Mononuclear cell (primary cell): ENCODE results near the gene STIL. TPM values are rescaled to one million over a fixed set of nuclear protein-coding genes. Genes with fewer than 3 reads are reported as not detected.
"Not testable (repeated sequence)": the region's sequence is repeated elsewhere in the genome, so short reads cannot be mapped to it uniquely, and the experiment has no call there.

Experiments
- H3K27me3 ChIP-seq: 2 replicates; pipeline ENCODE4 v1.6.0; 2011; ENCODE audit warnings: low read length, control low read depth; ENCODE audit not compliant: insufficient read depth
- H3K4me1 ChIP-seq: 2 replicates; pipeline ENCODE4 v1.5.1; 2011; ENCODE audit warnings: mild to moderate bottlenecking, low read length, control low read depth; ENCODE audit not compliant: insufficient read depth
- H3K4me3 ChIP-seq: 2 replicates; pipeline ENCODE4 v1.5.1; 2011; ENCODE audit warnings: mild to moderate bottlenecking, low read length, moderate library complexity
- H3K9me3 ChIP-seq: 2 replicates; pipeline ENCODE4 v1.5.1; 2011; ENCODE audit warnings: low read depth, mild to moderate bottlenecking, control low read depth, low read length
- total RNA-seq: library from RNA; depleted of rRNA; stranded (reverse); fragments of >200 nt; gene quantifications from one replicate; pipeline ENCODE4 v1.2.3, GENCODE V29; 2012

The STIL gene
- 4.9 TPM for total RNA-seq

GRCh38 chr1:47313915-47314664 lies at the start of gene STIL:
TSS of gene STIL (minus strand) at chr1:47314147. CDS start at chr1:47310319, 3,828 bp downstream.
- no peaks in the 10 kb centered on the region for H3K27me3 ChIP-seq
- peak within 1 kb of the TSS; percentile 66 for H3K4me3 ChIP-seq
- H3K9me3 ChIP-seq: no peaks in the 10 kb centered on the region
- H3K4me1 ChIP-seq: peaks cover 12% of the 10 kb centered on the region

- H3K27me3 ChIP-seq: no peaks in the 10 kb centered on the region
- H3K4me1 ChIP-seq: no peaks in the 10 kb centered on the region
- no peak overlapping the region for H3K4me3 ChIP-seq
- no peaks in the 10 kb centered on the region for H3K9me3 ChIP-seq
Observed at GRCh38 chr1:47362828-47363227, 48.9 kb upstream of the STIL start.

- no peaks in the 10 kb centered on the region for H3K9me3 ChIP-seq
- H3K4me1 ChIP-seq: no peaks in the 10 kb centered on the region
- H3K27me3 ChIP-seq: no peaks in the 10 kb centered on the region
- H3K4me3 ChIP-seq: no peak overlapping the region
Observed at GRCh38 chr1:47361380-47361779, 47.4 kb upstream of the STIL start.

- Histone ChIP-seq H3K9me3 (no peaks in the 10 kb centered on the region), H3K4me3 (no peak overlapping the region), H3K27me3 (no peaks in the 10 kb centered on the region), H3K4me1 (no peaks in the 10 kb centered on the region)
Observed at GRCh38 chr1:47351305-47351704, 37.4 kb upstream of the STIL start.

GRCh38 chr1:47348246-47348645 lies 34.3 kb upstream of the STIL start:
- Histone ChIP-seq H3K9me3 (no peaks in the 10 kb centered on the region), H3K4me3 (no peak overlapping the region), H3K27me3 (no peaks in the 10 kb centered on the region), H3K4me1 (no peaks in the 10 kb centered on the region)

GRCh38 chr1:47347735-47348134 lies 33.8 kb upstream of the STIL start:
- Histone ChIP-seq H3K4me1 (no peaks in the 10 kb centered on the region), H3K4me3 (no peak overlapping the region), H3K9me3 (no peaks in the 10 kb centered on the region), H3K27me3 (no peaks in the 10 kb centered on the region)

GRCh38 chr1:47346979-47347378 lies 33.0 kb upstream of the STIL start:
- not testable (repeated sequence) for H3K9me3 ChIP-seq, H3K4me3 ChIP-seq, H3K4me1 ChIP-seq, H3K27me3 ChIP-seq

- no peaks in the 10 kb centered on the region for H3K9me3 ChIP-seq
- H3K4me3 ChIP-seq: no peak overlapping the region
Observed at GRCh38 chr1:47340227-47340626, 26.3 kb upstream of the STIL start.

GRCh38 chr1:47338249-47339077 lies 24.5 kb upstream of the STIL start:
- Histone ChIP-seq H3K4me3 (no peak overlapping the region), H3K4me1 (peaks cover 14% of the 10 kb centered on the region), H3K27me3 (no peaks in the 10 kb centered on the region), H3K9me3 (no peaks in the 10 kb centered on the region)

More at GRCh38 chr1:47340227-47340626, 26.3 kb upstream of the STIL start:
- no peaks in the 10 kb centered on the region for H3K27me3 ChIP-seq
- peaks cover 6% of the 10 kb centered on the region for H3K4me1 ChIP-seq

- Histone ChIP-seq H3K27me3 (no peaks in the 10 kb centered on the region), H3K9me3 (no peaks in the 10 kb centered on the region), H3K4me1 (peaks cover 25% of the 10 kb centered on the region), H3K4me3 (no peak overlapping the region)
Observed at GRCh38 chr1:47337350-47337749, 23.4 kb upstream of the STIL start.

GRCh38 chr1:47334765-47335435 lies 21.0 kb upstream of the STIL start:
- Histone ChIP-seq H3K4me1 (peaks cover 28% of the 10 kb centered on the region), H3K9me3 (no peaks in the 10 kb centered on the region), H3K4me3 (peak overlapping the region; percentile 93), H3K27me3 (no peaks in the 10 kb centered on the region)

GRCh38 chr1:47333922-47334764 lies 20.2 kb upstream of the STIL start:
- H3K4me1 ChIP-seq: peaks cover 28% of the 10 kb centered on the region
- H3K4me3 ChIP-seq: peak overlapping the region; percentile 93
- H3K27me3 ChIP-seq: no peaks in the 10 kb centered on the region
- H3K9me3 ChIP-seq: no peaks in the 10 kb centered on the region

GRCh38 chr1:47333578-47333921 lies 19.6 kb upstream of the STIL start, which contains the start of gene CMPK1:
TSS of gene CMPK1 (plus strand) at chr1:47333790. CDS start at chr1:47333946, 156 bp downstream.
- no peaks in the 10 kb centered on the region for H3K27me3 ChIP-seq
- no peaks in the 10 kb centered on the region for H3K9me3 ChIP-seq
- H3K4me3 ChIP-seq: peak within 1 kb of the TSS; percentile 93
- peaks cover 28% of the 10 kb centered on the region for H3K4me1 ChIP-seq

- no peaks in the 10 kb centered on the region for H3K9me3 ChIP-seq
- H3K4me3 ChIP-seq: peak overlapping the region; percentile 93
- peaks cover 28% of the 10 kb centered on the region for H3K4me1 ChIP-seq
- H3K27me3 ChIP-seq: no peaks in the 10 kb centered on the region
Observed at GRCh38 chr1:47332779-47333577, 19.0 kb upstream of the STIL start.
